ENCODE measurements around the gene GLRA2.

Gene GLRA2

DNA sequence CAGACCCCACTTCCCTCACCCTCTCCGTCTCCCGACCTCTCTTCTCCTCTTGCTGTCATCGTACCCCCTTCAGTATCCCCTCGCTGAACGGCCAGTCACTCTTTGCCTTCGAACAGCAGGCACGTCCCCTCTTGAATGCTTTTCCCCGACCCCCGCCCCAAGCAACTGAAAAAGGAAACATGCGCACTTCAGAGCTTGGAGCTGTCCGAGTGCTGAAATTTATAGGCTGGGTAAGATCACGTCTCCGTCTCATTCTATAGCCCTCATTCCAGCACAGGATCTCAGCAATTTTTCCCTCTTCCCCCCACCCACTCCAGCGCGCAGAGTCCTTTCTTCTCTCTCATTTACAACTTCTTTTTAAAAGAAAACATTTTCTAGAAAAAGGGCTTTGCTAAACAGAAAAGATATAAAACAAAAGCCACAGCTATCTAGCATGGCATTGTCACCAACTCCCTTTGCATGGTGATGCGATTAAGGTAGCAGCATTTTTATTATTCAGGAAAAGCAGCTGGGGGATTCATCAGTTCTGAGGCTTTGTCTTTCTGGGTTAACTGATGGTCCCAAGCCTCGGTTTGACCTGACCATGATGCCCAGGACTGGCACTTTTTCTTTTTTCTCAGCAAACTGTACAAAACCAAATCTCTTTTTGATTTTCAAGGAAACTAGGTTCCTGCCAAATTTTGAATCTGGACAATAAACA, at the start of gene GLRA2:
TSS of gene GLRA2 (plus strand) at position 247 of the 700 bp plus-strand sequence. CDS start 522 bp downstream, outside the sequence.
- DNase-seq = peak in 1 of 2 donors; percentile 6

DNA sequence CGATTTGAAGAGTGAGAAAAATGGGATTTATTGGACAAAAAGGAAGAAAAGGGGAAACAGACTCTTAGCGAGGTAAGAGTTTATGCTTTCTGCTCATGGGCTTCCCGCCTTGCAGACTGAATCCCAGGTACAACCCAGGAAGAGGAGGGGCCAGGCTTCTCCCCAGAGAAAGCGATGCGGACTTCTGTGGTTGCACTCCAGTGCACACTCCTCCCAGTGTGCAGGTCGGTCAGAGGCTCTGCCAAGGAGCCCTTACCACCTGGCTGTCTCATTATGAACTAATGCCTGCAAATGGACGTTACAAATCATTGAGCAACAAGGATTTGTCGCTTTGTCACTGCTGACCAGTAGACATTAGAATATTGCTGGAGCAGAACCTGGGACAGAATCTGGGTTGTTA, 39.9 kb upstream of the GLRA2 start:
- no peak for DNase-seq

DNA sequence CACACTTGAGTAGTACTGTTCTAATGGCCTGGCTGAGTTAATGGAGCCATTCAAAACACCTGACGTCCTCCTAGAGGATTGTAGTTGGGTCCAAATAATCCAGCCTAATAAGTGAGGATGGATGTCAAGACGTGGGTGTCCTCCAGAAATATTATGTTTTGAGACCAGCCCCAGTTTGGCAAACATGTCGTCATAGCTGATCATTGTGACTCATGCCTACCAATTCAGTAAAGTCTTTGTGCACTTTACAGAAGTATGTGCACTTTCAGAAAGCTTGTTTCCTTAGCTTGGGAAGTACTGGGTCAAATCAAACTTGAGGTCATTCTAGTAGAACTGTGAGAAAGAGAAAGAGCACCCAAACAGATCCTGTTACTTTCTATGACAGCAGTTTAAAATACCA, 37.6 kb upstream of the GLRA2 start:
- no peak for DNase-seq

GRCh38 chrX:14496674-14497073, 32.7 kb upstream of the GLRA2 start:
- DNase-seq = peak in 1 of 2 donors; percentile 14

DNA sequence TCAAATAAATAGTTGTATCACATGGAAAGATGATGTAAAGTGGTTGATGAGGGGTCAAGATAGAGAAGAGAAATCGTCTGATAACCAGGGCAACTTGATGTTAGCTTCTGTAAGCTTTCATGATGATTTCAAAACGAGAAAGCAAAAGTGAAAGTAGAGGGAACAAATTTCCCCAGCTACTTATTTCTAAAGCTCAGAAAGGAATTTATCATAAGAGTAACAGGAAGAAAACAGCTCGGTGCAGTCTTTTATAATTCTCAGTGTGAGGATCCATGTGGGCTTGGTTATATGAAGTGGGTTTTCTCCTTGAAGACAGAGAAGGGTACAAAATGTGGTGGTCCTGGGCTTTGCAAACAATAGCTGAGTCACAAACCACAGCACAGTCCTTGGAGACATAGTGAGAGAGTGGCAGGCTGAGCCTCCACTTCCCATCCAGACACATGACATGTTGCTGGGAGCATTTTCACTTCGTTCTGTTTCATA, 32.1 kb upstream of the GLRA2 start:
- DNase-seq = peak in 1 of 2 donors; percentile 45

- DNase-seq = no peak
Observed at GRCh38 chrX:14501327-14501726, 28.0 kb upstream of the GLRA2 start.

DNA sequence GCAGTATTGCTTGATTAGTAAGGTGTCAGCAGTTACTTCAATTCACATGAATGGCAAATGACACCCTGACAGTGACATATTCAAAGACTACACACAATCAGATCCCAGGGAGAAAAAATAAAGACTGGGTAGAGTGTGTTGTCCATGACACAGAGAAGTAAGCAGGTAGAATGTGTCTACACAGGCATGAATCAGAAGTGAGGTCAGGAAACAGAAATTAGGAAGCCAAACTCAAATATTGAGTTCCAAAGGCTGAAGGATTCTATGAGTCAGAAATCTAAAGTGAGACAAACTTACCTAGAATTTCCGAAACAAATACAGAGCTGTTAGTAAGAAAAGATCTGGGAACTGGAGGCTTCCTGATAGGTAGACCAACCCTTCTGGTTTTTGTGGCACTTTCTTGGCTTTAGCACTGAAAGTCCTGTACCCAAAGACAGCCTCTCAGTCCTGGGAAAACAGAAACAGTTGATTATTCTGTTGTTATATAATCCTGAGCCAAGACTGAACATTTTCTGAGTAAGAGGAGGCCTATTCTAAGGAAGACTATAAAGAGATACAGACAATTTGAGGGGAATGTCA, 24.3 kb upstream of the GLRA2 start:
- DNase-seq = no peak

- DNase-seq = no peak
Observed at GRCh38 chrX:14505648-14506047, 23.7 kb upstream of the GLRA2 start.

GRCh38 chrX:14506866-14507265, 22.5 kb upstream of the GLRA2 start:
- DNase-seq = no peak

DNA sequence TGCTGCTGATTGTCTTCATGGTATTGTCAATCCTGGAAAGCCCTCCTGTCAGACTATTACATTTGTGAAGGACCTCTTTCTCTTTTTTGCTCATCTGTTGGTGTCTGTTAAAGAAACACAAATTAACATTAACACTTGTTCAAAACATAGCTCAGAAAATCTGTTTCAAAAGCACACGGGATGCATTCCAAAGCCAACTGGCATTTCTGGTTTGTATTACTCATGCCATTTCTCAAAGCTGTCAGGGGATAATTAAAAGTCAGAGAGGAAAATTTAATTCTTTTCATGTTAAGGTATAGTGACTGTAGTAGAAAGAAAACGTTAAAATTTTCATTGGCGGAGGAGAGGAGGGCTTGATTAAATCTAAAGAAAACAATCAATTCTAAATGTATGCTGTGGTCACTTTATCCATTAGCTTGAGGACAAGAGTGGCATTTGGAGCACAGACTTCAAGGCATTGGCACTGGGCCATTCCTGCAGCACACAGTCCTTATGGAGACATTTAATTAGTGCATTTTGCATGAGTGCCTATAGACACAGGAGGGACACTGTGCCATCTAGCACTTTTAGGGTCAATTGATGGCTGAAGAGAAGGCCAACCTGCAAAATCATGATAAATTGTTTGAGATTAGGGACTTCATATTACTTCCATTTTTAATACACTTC, 21.2 kb upstream of the GLRA2 start:
- no peak for DNase-seq

GRCh38 chrX:14509325-14510057, 19.8 kb upstream of the GLRA2 start:
- no peak for DNase-seq

- peak; percentile 5 to 39 for DNase-seq
Observed at GRCh38 chrX:14528629-14529289, 577 bp upstream of the GLRA2 start.

- DNase-seq = no peak
Observed at GRCh38 chrX:14533867-14534266, 4.5 kb downstream of the GLRA2 start.

DNA sequence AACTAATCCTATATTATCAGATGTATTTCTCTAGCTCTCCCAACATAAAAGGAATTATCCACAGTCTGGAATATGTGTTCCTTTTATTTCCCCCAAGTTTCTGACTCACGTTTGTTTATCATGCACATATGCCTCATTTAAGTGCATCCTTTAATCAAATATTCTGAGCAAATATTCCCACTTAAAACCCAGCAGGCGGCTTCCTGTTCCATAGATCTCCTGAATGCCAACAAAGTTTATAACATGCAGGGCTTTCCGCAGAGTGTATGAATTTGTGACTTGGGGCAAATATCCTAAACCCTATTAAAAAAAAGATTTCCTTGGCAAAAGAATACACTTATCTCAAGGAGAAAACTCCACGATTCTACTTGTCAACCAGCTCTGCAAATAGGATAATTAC, 16.9 kb downstream of the GLRA2 start:
- no peak for DNase-seq

- no peak for DNase-seq
Observed at GRCh38 chrX:14554131-14554715, 24.9 kb downstream of the GLRA2 start.

- DNase-seq = no peak
Observed at GRCh38 chrX:14564058-14564457, 34.7 kb downstream of the GLRA2 start.

- DNase-seq = no peak
Observed at GRCh38 chrX:14573161-14573560, 43.8 kb downstream of the GLRA2 start.

DNA sequence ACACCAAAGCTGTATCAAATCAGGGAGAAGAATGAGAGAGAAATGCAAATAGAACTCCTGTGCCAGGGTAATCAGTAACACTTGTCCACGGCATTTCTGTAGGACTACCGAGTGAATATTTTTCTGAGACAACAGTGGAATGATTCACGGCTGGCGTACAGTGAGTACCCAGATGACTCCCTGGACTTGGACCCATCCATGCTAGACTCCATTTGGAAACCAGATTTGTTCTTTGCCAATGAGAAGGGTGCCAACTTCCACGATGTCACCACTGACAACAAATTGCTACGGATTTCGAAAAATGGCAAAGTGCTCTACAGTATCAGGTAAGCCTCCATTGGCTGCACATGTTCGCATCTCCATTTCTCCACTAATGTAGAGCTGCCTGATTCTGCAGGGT, 51.7 kb downstream of the GLRA2 start:
- DNase-seq = no peak

DNA sequence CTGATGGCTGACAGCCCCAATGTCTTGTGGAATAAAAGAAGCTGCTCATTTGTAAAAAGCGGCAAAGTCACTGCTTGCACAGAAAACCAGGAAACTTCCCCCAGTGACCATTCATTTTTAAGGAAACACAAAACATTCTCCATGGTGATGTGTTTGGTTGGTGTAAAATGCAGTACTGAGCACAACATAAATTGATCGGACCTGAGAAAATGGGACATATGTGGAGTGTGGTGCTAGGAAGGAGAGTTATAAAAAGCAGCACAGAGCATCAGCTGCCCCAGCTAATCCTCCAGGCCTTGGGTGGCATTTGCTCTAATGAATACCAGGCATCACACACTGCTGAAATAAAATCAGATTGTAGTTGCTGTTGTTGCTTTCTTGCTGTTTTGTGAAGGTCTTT, 55.2 kb downstream of the GLRA2 start:
- no peak for DNase-seq

DNA sequence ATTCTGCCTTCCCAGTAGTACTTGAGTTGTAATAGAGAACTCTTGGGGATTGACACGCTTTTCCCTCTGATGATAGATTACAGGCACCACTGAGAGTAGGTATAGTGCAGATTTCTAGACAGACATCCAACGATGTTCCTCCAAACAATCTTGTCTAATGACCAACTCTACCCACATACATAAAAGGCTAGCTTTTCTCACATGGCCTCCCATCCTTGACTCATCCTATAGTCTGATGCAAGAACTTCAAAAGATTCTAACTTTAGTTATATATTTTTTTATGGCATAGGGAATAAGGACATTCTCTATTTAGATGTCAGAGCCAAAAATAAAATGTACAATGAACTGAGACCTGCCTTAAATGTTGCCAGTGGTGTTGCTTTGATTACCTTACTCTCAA, 60.9 kb downstream of the GLRA2 start:
- DNase-seq = no peak

- DNase-seq = no peak
Observed at GRCh38 chrX:14590693-14591424, 61.5 kb downstream of the GLRA2 start.

GRCh38 chrX:14591976-14592375, 62.6 kb downstream of the GLRA2 start:
- no peak for DNase-seq

All from CD4-positive, alpha-beta T cell treated with Interferon alpha-2 for 1 hour (primary cell).